ENCODE data around the gene ECEL1.

- TF ChIP-seq CTCF (IDR thresholded peaks at IDR 0.05) (no peak), POLR2A (IDR thresholded peaks at IDR 0.05) (no peak)
Observed at GRCh38 chr2:232476791-232477190, 10.8 kb downstream of the ECEL1 start.
